Lower leg skin (tissue), 4 donors: Measurements from ENCODE around the gene PAX5. TPM values are rescaled to one million over a fixed set of nuclear protein-coding genes. Genes with fewer than 3 reads are reported as not detected.

Experiments
- DNase-seq, 2 donors: peaks; one replicate each; pipeline ENCODE4 v3.0.0-alpha.2; 2019; ENCODE audit warnings: low spot score in 2 of 2
- H3K4me3 ChIP-seq: fragments of 200-600 bp; sonication (generic); 2 replicates; pipeline ENCODE4 v1.5.1; 2017; ENCODE audit warnings: mild to moderate bottlenecking, low read depth; ENCODE audit not compliant: poor library complexity, severe bottlenecking
- POLR2A ChIP-seq, 2 donors: fragments of 450-650 bp; IDR thresholded peaks; one replicate each; pipeline ENCODE4 v1.6.1; 2016 to 2017; ENCODE audit warnings: antibody characterized with exemption in 2 of 2, mild to moderate bottlenecking in 1 of 2, moderate library complexity in 1 of 2
- WGBS, 2 donors: methylation state at CpG; one replicate each; pipeline ENCODE4 v1.1.5; 2018; 5-methylcytosine and 5-hydroxymethylcytosine counted together
- intact Hi-C: fragments of 100-400 bp; cut with DNase I; formaldehyde crosslinking; loops from one replicate; pipeline ENCODE4 v1.15.0; 2023; ENCODE audit warnings: low total_unique reads
- total RNA-seq, 4 donors: library from RNA; depleted of rRNA; stranded (reverse); fragments of >200 nt; gene quantifications; one replicate each; pipeline ENCODE4 v1.1.0, GENCODE V29; 2016
- TF ChIP-seq, protein P1 (sequence below), 3 donors: fragments of 450-650 bp; IDR thresholded peaks; one replicate each; pipeline ENCODE4 v1.5.1; 2016; ENCODE audit warnings: antibody characterized with exemption in 3 of 3, mild to moderate bottlenecking in 3 of 3, moderate library complexity in 2 of 3

Gene PAX5
- total RNA-seq, 4 donors from 2014 or later, result 0.02 to 0.08 (median 0.03) TPM; not detected in 1

DNA sequence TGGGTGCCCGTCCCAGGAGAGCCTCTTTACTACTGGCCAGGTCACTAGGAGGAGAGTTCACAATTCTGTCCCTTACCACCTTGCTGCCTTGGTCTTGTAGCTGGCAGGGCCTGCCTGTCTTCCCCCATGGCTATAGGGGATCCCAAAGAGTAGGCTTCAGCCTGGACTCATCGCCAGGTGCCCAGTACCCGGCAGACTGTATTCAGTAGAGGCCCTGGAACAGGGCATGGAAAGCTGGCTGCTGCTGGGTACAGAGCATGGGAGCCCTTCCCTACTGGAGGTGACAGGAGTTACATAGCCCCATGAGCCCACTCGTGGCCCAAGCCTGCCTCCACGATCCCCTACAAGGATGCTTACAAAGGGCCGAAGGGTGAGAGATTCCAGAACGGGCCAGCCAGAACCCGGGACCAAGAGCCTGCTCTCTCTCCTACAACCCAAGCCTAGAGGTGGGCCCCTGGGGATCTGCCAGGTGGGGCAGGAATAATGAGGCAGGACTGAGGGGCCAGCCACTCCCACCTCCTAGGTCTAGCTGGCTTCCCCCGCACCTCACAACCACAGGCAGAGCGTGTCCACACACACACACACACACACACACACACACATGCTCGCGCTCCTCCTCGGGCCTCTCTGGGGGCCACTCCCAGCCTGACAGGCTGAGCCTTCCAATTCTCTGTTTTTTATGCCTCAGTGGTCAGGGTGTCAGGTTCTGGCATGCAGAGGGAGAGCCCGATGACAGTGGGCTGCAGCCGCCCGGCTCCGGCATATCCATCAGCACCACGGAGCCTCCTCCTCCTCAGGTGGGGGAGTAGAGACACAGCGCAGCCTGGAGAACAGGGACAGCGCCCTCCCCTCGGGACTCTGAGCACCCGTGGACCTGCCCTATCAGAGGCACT lies 186.0 kb downstream of the PAX5 start:
- WGBS, 2 donors, result 45 to 53% methylated on average over 14 to 17 of the region's 22 CpGs
- DNase-seq, result no peak
- TF ChIP-seq POLR2A (IDR thresholded peaks at IDR 0.05), result no peak
- TF ChIP-seq, protein P1, sequence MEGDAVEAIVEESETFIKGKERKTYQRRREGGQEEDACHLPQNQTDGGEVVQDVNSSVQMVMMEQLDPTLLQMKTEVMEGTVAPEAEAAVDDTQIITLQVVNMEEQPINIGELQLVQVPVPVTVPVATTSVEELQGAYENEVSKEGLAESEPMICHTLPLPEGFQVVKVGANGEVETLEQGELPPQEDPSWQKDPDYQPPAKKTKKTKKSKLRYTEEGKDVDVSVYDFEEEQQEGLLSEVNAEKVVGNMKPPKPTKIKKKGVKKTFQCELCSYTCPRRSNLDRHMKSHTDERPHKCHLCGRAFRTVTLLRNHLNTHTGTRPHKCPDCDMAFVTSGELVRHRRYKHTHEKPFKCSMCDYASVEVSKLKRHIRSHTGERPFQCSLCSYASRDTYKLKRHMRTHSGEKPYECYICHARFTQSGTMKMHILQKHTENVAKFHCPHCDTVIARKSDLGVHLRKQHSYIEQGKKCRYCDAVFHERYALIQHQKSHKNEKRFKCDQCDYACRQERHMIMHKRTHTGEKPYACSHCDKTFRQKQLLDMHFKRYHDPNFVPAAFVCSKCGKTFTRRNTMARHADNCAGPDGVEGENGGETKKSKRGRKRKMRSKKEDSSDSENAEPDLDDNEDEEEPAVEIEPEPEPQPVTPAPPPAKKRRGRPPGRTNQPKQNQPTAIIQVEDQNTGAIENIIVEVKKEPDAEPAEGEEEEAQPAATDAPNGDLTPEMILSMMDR (IDR thresholded peaks at IDR 0.05), result no peak
- intact Hi-C loops, result no loop called here
- H3K4me3 ChIP-seq, result no peak overlapping the region

DNA sequence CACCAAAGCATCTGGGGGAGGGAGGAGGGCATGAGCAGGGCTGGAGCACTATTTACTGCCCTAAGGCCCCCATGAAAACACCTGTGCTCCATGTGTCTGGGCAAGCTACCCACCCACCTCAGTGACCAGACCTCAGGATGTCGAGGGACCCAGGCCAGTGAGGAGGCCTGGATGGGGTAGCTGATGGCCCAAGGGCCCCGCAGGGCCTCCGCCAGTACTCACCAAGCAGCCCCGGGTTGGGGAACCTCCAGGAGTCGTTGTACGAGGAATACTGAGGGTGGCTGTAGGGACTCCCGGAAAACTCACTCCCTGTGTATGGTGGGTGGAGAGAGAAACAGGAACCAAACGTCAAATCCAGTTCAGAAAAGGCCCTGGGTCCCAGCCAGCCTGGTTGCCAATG lies 187.4 kb downstream of the PAX5 start:
- intact Hi-C loops, result no loop called here
- WGBS, 2 donors, result 83 to 85% methylated on average over 8 of the region's 8 CpGs
- no peak for TF ChIP-seq POLR2A (IDR thresholded peaks at IDR 0.05)
- TF ChIP-seq, protein P1 (IDR thresholded peaks at IDR 0.05), result no peak
- H3K4me3 ChIP-seq, result no peak overlapping the region
- no peak for DNase-seq

DNA sequence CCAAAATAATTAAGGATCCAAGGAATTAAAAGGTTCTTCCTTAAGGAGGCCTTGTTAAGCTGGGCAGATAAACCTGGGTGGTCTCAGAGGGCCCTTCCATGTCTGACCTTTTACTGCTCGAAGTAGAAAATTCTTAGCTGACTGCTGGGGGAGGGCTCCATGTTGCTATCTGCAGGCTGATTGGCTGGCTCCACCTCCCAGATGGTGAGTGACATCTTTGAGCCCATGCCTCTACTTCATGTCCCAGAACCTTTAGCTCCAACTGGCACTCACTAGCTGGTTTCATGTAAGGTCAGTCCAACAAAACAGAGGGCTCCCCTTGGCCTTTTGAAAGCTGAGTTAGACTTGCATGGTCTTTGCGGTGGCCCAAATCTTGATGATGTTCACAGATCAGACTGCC lies 188.2 kb downstream of the PAX5 start:
- WGBS, 2 donors, result 91 to 93% methylated on average over 2 of the region's 2 CpGs
- no peak for DNase-seq
- H3K4me3 ChIP-seq, result no peak overlapping the region
- TF ChIP-seq POLR2A (IDR thresholded peaks at IDR 0.05), result no peak
- TF ChIP-seq, protein P1 (IDR thresholded peaks at IDR 0.05), result no peak
- intact Hi-C loops, result no loop called here

DNA sequence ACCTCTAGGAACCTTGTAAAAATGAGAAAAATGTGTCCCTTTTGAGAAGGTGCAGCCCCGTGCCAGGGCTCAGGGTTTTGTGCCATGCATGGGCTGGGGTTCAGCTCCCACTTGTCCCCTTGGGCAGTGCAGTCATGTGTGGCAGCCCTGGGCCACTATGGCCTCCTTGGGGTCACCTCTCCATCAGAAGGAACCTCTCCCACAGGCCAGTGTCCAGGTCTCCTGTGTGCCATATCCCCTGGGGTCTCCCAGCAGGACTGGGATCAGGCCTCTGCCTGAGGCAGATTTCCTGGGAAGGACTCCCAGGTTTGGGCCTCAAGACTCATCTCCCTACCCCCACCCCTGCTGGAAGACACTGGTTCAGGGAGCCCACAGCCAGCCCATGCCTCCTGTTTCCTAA lies 189.1 kb downstream of the PAX5 start:
- DNase-seq, result no peak
- WGBS, 2 donors, result 67 to 69% methylated on average over 1 of the region's 1 CpG
- TF ChIP-seq POLR2A (IDR thresholded peaks at IDR 0.05), result no peak
- TF ChIP-seq, protein P1 (IDR thresholded peaks at IDR 0.05), result no peak
- intact Hi-C loops, result no loop called here
- no peak overlapping the region for H3K4me3 ChIP-seq

DNA sequence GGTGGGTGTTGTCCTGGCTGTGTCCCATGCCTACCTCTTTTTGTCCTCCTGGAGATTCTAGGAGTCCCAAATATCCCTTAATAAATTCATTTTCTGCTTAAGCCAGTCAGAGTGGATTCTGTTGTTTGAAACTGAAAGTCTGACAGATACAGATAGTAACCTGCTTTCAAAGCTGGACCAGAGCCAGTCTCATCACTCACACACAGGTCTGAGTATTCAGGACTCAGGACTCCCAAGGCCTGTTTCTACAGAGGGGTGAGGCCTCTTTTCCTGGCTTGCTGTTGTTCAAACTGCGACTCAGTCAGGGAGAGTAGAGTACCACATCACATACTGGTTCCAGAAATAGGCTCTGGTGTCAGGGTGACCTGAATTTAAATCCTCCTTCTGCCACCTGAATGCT lies 190.1 kb downstream of the PAX5 start:
- 60 to 67% methylated on average over 1 of the region's 1 CpG for WGBS, 2 donors
- intact Hi-C loops, result no loop called here
- DNase-seq, result no peak
- no peak overlapping the region for H3K4me3 ChIP-seq
- no peak for TF ChIP-seq POLR2A (IDR thresholded peaks at IDR 0.05)
- TF ChIP-seq, protein P1 (IDR thresholded peaks at IDR 0.05), result no peak
